GM18861 (cell line): Measurements from ENCODE around the gene PYDC1.
"Not testable (repeated sequence)": the region's sequence is repeated elsewhere in the genome, so short reads cannot be mapped to it uniquely, and the experiment has no call there.

ENCODE experiments used
- ATAC-seq: cut with Tn5 transposase; IDR thresholded peaks from one replicate; pipeline ENCODE4 v1.9.1; 2021; ENCODE audit not compliant: unreplicated experiment

The PYDC1 gene

GRCh38 chr16:31223044-31223443 is 6.1 kb upstream of the PYDC1 start:
- ATAC-seq = no peak

GRCh38 chr16:31221357-31222160 is 4.6 kb upstream of the PYDC1 start:
- ATAC-seq = no peak

- no peak for ATAC-seq
Observed at GRCh38 chr16:31219154-31219741, 2.3 kb upstream of the PYDC1 start.

DNA sequence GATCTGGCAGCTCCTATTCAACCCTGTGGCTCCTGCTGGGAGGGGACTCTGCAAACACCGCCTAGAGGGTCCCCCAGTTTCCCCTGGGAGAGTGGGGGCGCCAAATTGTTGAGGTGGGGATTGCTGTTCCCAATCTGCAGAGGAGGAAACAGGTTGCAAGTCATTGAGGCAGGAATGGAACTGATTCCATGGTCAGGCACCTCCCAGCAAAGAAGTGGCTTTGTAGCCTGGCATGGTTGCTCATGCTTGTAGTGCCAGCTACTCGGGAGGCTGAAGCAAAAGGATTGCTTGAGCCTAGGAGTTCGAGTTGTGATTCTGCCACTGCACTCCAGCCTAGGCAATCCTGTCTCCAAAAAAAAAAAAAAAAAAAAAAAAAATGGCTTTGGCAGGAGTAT is 198 bp upstream of the PYDC1 start:
- ATAC-seq = no peak

DNA sequence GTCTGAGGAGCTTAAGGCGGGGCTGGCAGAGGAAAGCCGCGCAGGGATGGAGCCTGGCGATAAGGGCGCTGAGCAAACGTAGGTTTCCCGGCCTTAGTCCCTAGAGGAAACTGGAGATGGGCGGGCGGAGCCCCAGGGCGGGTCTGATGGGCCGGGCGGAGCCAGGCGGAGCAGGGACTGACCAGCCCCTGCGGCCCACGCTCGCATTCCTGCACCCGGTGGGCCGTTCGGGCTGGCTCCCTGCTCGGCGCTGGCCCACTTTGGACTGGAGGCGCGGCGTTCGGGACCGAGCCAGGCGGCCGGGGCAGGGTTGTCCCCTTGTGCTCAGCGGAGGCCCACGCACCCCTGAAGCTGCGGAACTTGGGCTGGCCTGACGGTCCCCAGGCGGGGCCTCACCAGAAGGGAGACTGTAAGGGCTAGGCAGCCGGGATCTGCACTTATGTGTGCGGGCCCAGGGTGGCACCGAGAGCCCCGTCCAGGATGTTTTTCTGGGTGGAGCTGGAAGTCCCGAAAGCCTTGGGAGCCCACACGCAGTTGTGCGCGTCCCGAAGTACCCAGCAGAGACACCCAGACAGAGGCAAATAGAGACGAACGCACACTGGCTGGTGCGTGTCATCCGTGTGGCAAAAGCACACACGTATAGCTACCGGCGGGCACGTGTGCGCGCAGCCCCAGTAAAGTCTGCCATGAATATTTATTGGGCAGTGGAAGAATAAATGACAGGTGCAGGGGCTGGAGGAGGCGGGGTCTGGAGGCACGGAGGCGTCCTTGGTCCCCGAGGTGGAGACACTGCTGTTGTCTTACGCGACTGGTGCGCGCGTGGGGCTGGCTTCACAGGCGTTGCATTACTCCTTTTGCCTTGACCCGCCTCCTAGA is 1.4 kb downstream of the PYDC1 start:
- ATAC-seq = no peak

DNA sequence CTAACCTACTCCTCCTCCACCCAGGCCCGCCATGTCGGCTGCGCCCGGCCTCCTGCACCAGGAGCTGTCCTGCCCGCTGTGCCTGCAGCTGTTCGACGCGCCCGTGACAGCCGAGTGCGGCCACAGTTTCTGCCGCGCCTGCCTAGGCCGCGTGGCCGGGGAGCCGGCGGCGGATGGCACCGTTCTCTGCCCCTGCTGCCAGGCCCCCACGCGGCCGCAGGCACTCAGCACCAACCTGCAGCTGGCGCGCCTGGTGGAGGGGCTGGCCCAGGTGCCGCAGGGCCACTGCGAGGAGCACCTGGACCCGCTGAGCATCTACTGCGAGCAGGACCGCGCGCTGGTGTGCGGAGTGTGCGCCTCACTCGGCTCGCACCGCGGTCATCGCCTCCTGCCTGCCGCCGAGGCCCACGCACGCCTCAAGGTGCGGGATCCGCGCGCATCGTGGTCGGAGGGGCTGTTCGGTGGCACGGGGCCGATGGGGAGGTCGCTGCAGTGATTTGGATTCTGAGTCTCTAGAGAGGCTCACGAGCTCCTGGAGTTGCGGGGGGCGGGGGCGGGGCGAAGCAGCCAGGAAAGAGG is 2.1 kb downstream of the PYDC1 start:
- ATAC-seq = no peak

- no peak for ATAC-seq
Observed at GRCh38 chr16:31213877-31214707, 2.8 kb downstream of the PYDC1 start, which contains the start of gene TRIM72. Gene TRIM72 (plus strand): TSS chr16:31214119. CDS start chr16:31214739, 620 bp downstream.

DNA sequence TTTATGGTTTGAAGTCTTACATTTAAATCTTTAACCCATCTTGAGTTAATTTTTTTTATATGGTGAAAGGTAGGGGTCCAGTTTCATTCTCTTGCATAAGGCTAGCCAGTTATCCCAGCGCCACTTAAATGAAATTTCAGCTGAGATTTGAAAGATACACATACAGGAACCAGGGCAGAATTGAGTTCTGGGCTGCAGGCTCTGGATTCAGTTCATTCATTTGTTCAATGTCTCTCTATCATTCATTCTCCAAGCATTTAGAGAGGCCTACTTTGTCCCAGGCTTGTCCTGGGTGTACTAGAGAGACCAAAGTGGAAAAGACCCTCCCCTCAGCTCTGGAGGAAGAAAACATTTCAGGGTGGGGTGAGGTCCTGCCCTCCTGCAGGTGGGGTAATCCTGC is 3.6 kb downstream of the PYDC1 start:
- ATAC-seq = no peak

DNA sequence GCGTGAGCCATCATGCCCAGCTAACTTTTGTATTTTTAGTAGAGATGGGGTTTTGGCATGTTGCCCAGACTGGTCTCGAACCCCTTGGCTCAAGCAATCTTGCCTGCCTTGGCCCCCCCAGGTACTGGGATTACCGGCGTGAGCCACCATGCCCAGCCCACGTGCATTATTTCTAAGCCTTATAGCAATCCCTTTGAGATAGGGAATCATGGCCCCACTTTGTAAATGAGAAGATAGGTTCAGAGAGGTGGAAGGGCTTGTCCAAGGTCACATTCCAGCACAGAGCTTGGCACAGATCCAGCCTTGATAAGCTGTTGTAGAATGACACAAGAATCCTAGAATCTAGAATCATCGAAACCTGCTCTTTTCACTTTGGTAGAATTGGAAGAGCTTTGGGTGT is 10.2 kb downstream of the PYDC1 start:
- ATAC-seq = no peak

GRCh38 chr16:31204871-31205666 is 11.9 kb downstream of the PYDC1 start:
- ATAC-seq = no peak

DNA sequence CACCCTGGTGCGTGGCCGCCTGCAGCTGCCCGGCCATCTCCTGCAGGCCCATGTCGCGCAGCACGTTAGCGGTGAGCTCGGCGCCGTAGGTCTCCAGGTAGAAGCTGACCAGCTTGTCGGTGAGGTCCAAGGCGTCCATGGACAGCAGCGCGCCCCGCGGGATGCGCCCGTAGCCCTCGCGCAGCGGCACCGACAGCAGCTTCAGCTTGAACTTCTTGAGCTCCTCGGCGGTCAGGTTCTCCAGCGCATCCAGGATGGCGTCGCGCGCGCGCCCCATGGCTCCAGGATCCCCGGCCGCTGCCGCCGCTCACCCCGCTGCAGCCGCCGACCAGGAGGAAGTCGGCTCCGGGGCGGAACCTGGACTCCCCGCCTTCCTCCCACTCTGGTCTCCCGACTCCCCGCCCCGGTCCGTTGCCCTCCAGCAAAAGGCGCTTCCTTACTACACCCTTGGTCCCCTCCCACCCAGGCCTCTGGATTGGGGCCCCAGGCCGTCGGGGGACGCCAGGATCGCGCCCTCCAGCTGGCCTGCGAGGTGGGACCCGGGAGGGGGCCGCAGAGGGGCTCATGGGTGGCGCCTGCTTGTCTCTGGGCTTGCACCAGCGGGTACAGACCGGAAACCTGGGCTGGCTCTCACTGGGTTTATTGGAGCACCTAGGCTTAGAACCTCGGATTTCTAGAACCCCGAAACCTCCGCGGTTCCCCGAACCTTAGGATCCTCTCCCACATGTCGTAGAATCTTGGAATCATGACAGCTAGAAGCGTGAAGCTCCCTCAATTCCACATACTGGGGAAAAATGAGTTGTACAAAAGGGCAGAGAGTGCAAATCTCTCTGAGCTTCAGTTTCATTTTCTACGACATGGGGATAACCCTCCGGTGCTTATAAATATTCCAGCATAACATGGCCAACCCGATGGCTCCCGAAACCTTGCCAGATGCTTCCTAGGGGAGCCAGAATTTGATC is 14.2 kb downstream of the PYDC1 start, which contains the start of gene PYCARD:
Gene PYCARD, minus strand, starts transcription at position 347 of the 962 bp plus-strand sequence. Its CDS starts 70 bp downstream, at position 277.
- no peak for ATAC-seq

GRCh38 chr16:31201582-31202413 is 15.1 kb downstream of the PYDC1 start:
- no peak for ATAC-seq

GRCh38 chr16:31200821-31201568 is 15.9 kb downstream of the PYDC1 start:
- ATAC-seq = no peak

DNA sequence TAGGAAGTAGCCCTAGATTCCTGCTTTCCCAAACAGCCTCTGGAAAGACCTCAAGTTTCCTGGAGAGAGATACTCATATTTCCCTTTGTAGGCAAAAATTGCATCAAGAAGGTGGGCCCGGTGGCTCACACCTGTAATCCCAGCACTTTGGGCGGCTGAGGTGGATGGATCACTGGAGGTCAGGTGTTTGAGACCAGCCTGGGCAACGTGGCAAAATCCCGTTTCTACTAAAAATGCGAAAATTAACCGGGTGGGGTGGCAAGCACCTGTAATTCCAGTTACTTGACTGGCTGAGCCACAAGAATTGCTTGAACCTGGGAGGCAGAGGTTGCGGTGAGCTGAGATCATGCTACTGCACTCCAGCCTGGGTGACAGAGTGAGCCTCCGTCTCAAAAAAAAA is 16.8 kb downstream of the PYDC1 start:
- not testable (repeated sequence) for ATAC-seq

DNA sequence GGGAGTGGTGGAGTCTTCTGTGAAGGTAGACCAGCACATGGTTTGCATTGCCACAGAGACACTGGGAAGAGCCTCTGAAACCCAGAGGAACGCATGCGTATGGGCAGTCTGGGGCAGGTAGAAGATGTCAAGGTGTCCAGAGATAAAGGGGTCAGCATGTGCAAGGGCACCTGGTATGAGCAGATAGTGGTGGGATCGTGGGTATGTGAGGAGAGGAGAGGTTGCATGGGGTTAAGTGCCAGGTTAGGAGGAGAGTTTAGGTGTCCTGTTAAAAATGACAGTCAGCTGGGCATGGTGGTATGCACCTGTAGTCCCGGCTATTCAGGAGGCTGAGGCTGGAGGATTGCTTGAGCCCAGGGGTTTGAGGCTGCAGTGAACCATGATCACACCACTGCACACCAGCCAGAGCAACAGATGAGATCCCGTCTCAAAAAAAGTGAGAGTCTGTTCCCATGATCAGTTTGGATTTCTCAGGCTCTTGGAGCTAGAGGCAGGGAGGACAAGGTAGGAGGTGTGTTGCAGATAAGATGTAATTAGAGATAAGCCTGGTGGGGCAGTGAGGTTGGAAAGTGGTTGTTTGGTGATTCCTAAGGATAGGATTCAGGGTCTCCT is 17.4 kb downstream of the PYDC1 start:
- ATAC-seq = no peak

- ATAC-seq = no peak
Observed at GRCh38 chr16:31198207-31198882, 18.6 kb downstream of the PYDC1 start.
